Measurements from ENCODE around the gene NSMCE1. TPM values are rescaled to one million over a fixed set of nuclear protein-coding genes. Genes with fewer than 3 reads are reported as not detected.

NSMCE1 gene
- total and polyA plus RNA-seq, 8 donors: 27.6 to 37.9 (median 31.7) TPM

GRCh38 chr16:27224741-27225300 is 43.8 kb downstream of the NSMCE1 start:
- FAIRE-seq (no peak), ATAC-seq (no peak), DNase-seq (peak in 2 of 6 donors; percentile 21 to 43)
- no peak overlapping the region for H3K4me3 ChIP-seq
- peaks cover 13 to 34% (median 24%) of the 10 kb centered on the region in 3 donors for H3K4me1 ChIP-seq
- H3K9me3 ChIP-seq: no peaks in the 10 kb centered on the region
- intact Hi-C loops (cut with DNase I): no loop called here
- 84 to 91% methylated on average over 19 of the region's 19 CpGs for WGBS, 2 donors
- H3K27ac ChIP-seq: peak overlapping the region in 2 of 4 donors; percentile 18 to 44
- no peaks in the 10 kb centered on the region for H3K27me3 ChIP-seq
- no peak for TF ChIP-seq CTCF (IDR thresholded peaks at IDR 0.05)
- no peaks in the 10 kb centered on the region for H3K36me3 ChIP-seq

GRCh38 chr16:27224271-27224737 is 44.3 kb downstream of the NSMCE1 start:
- no peak for ATAC-seq
- no peak for FAIRE-seq
- intact Hi-C loops (cut with DNase I): no loop called here
- DNase-seq: peak in 3 of 6 donors; percentile 40 to 69 (median 61)
- H3K9me3 ChIP-seq: no peaks in the 10 kb centered on the region
- TF ChIP-seq CTCF (IDR thresholded peaks at IDR 0.05): no peak
- H3K4me1 ChIP-seq: peaks cover 13 to 29% (median 24%) of the 10 kb centered on the region in 3 donors
- H3K4me3 ChIP-seq: no peak overlapping the region
- H3K27ac ChIP-seq: no peak overlapping the region
- H3K27me3 ChIP-seq: no peaks in the 10 kb centered on the region
- peaks cover 0 to 3% (median 0%) of the 10 kb centered on the region in 3 donors for H3K36me3 ChIP-seq
- WGBS, 2 donors: 94 to 96% methylated on average over 14 of the region's 14 CpGs

GRCh38 chr16:27223701-27224100 is 44.9 kb downstream of the NSMCE1 start:
- no peak overlapping the region for H3K27ac ChIP-seq
- H3K36me3 ChIP-seq: peaks cover 0 to 6% (median 0%) of the 10 kb centered on the region in 3 donors
- no peak for ATAC-seq
- no peaks in the 10 kb centered on the region for H3K27me3 ChIP-seq
- no peaks in the 10 kb centered on the region for H3K9me3 ChIP-seq
- H3K4me3 ChIP-seq: no peak overlapping the region
- peaks cover 13 to 27% (median 24%) of the 10 kb centered on the region in 3 donors for H3K4me1 ChIP-seq
- TF ChIP-seq CTCF (IDR thresholded peaks at IDR 0.05): no peak
- FAIRE-seq: no peak
- 91 to 93% methylated on average over 6 of the region's 6 CpGs for WGBS, 2 donors
- peak in 1 of 6 donors; percentile 13 for DNase-seq
- intact Hi-C loops (cut with DNase I): no loop called here

DNA sequence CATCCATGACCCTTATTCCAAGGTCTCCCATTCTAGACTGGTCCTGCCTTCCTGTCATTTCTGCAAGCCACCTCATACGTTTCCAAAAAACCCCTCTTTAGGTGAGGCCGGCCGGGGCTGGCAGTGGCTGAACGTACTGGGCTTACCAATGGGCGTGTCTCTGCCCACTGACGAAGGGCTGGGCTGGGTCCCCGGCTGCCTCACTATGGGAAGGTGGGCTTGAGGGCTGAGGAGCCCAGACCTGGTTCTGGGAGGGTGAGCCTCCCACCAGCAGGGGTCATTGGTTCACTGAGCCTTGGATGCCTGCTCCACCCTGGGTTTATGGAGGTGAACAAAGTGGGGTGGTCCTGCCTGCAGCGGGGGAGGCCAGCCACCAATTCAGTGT is 45.4 kb downstream of the NSMCE1 start:
- no peak for FAIRE-seq

More for the DNA sequence above, 45.4 kb downstream of the NSMCE1 start:
- intact Hi-C loops (cut with DNase I): no loop called here
- H3K36me3 ChIP-seq: peaks cover 0 to 6% (median 0%) of the 10 kb centered on the region in 3 donors
- no peaks in the 10 kb centered on the region for H3K27me3 ChIP-seq
- peaks cover 13 to 27% (median 24%) of the 10 kb centered on the region in 3 donors for H3K4me1 ChIP-seq
- H3K9me3 ChIP-seq: no peaks in the 10 kb centered on the region
- WGBS, 2 donors: 88 to 97% methylated on average over 8 of the region's 8 CpGs
- peak in 2 of 6 donors; percentile 44 to 68 for DNase-seq
- no peak overlapping the region for H3K4me3 ChIP-seq
- no peak for TF ChIP-seq CTCF (IDR thresholded peaks at IDR 0.05)
- ATAC-seq: no peak
- no peak overlapping the region for H3K27ac ChIP-seq

Data from pancreas (tissue), 10 donors.